ENCODE measurements around the gene LRP1B.

LRP1B gene

DNA sequence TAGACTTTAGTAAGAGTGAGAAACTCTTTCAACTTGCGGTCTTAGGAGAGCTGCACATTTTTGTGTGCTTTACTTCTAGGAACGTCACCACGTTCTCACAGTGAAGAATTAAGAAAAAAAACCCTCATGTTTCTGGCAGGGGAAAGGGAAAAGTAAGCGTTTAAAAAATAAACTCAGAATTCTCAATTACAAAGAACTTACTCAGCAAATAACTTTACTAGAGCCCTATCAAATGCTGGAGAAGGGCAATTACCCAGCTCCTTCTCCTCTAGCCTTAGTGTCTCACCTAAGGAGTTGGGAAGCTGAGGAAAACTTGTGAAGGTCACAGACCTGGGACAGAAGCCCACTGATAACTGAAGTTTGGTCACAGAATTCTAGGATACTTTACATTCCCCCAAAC lies 1500.3 kb downstream of the LRP1B start:
- DNase-seq = no peak

- no peak for DNase-seq
These were observed 1502.9 kb downstream of the LRP1B start for GRCh38 chr2:140627885-140628284.

DNA sequence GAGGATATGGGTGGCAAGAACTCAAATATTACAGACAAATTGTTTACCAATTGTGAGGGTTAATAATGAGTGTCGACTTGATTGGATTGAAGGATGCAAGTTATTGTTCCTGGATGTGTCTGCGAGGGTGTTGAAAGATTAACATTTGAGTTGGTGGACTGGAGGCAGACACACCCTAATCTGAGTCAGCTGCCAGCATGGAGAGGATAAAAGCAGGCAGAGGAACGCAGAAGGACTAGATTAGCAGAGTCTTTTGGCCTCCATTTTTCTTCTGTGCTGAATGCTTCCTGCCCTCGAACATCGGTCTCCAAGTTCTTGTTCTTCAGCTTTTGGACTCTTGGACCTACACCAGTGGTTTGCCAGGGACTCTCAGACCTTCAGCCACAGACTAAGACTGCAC lies 1503.7 kb downstream of the LRP1B start:
- no peak for DNase-seq

DNA sequence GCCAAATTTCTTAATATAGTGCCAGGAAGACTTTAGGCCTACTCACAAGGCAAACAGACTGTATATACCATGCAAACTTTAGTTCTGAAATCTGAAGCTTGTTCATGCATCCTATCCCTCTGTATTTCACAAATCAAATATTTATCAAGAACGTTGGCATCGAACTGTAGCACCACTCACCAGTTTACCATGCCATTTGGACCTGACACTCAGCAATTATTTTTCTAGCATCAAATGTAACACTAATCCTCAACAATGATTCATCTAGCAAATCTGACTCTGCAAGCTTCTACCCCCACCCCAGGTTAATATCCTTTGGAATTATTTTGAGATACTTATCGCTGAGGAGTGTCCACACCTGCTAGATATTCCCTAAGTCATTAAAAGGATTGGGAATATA lies 1506.6 kb downstream of the LRP1B start:
- no peak for DNase-seq

DNA sequence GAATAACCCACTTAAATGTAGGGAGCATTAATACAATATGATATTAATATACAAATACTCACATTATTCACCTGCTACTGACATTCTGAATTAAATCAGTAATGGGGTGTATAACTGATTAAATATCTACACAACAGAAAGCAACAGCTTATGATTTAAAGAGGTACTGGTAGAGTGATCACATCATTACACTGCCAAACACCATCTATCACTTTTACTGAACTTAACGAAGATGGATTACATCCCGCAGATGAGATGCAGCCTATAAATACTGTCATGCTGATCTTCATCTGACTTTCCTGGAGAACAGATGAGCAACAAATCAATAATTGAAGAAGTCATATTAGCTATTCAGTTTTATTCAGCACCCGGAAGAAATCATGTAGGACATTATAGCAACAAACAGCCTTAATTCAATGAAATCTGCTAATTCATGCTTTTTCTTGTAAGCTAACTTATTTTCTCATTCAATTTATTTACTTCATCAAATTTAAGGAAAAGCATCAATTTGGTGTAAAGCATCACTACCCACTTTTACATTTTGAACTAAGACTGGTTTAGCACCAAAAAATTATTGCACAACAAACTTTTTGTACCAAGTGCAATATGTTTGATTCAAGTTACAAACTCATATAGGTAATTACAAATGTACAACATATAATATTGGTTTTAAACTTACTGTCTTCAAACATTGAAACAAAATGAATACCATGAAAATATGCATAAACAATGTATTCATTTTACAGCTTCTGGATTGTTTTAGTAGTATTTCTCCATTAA lies 1509.0 kb downstream of the LRP1B start:
- DNase-seq = no peak

GRCh38 chr2:140604788-140605187 lies 1526.0 kb downstream of the LRP1B start:
- no peak for DNase-seq

- DNase-seq = no peak
These were observed 1526.7 kb downstream of the LRP1B start for GRCh38 chr2:140604096-140604495.

- DNase-seq = no peak
These were observed 1527.4 kb downstream of the LRP1B start for GRCh38 chr2:140603416-140603815.

DNA sequence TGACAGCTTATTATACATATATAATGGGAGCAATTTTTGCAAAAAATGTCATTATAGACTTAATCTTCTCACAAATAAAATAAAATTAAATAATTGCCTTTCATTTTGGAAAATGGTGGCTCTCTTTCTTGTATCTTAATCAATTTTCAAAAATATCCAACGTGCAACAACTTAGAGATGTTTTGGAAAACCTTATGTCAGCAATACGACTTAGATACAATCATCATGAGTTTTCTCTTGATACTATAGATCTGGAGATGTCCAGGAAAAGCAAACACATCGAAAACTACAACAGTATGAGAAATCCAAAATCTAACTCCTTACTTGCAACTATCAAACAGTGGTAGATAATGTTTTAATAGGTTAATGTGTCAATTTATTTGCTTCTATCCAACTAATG lies 1529.0 kb downstream of the LRP1B start:
- no peak for DNase-seq

GRCh38 chr2:140601342-140601741 lies 1529.5 kb downstream of the LRP1B start:
- peak; percentile 67 for DNase-seq

- no peak for DNase-seq
These were observed 1530.7 kb downstream of the LRP1B start for GRCh38 chr2:140600116-140600515.

GRCh38 chr2:140597836-140598235 lies 1533.0 kb downstream of the LRP1B start:
- DNase-seq = no peak

- no peak for DNase-seq
These were observed 1533.6 kb downstream of the LRP1B start for GRCh38 chr2:140597205-140597604.

GRCh38 chr2:140596447-140596846 lies 1534.4 kb downstream of the LRP1B start:
- no peak for DNase-seq

GRCh38 chr2:140595107-140595506 lies 1535.7 kb downstream of the LRP1B start:
- no peak for DNase-seq

- no peak for DNase-seq
These were observed 1537.7 kb downstream of the LRP1B start for GRCh38 chr2:140593132-140593531.

DNA sequence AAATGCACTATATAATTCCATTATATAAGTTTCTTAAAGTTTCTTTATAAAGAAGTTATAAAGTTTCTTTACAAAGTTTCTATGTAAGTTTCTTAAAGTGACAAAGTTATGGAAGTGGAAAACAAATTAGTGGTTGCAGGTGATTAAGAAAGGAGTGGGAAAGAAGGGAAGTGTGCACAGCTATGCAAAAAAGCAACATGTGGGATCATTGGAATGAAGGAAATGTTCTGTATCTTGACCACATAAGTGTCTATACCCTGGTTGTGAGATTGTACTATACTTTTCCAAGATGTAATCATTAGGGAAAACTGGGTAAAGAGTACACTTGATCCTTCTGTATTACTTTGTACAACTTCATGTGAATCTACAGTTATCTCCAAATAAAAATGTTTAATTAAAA lies 1541.1 kb downstream of the LRP1B start:
- no peak for DNase-seq

DNA sequence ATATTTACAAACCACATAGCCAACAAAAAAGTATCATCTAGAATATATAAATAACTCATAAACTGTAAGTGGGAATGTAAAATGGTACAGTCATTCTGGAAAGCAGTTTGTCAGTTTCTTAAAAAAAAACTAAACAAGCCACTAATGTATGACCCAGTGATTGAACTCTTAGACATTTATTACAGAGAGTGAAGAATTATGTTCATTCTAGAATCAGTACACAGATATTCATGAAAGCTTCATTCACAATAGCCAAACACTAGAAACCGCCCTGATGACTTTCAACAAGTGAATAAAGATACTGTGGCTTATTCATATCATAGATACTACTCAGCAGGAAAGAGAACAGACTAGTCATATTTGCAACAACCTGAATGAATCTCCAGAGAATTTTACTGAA lies 1541.5 kb downstream of the LRP1B start:
- DNase-seq = no peak

- DNase-seq = peak; percentile 79
These were observed 1544.4 kb downstream of the LRP1B start for GRCh38 chr2:140586379-140586778.

DNA sequence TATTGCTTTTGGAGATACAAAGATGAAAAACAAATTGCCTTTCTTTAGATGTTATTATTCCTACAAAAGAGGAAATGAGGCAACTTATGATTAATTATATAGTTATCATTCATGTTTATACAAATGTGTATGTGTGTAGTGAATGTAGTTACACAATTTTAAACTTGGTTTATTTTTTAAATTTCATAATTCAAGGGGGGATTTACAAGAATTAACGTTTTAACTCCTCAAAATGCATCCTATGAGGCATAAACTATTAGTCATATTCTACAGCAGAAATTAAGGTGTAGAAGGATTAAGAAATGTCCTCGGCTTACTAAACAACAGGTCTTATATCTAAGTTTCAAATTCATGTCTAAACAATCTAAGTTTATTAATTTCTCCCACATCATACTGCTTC lies 1545.8 kb downstream of the LRP1B start:
- DNase-seq = no peak

DNA sequence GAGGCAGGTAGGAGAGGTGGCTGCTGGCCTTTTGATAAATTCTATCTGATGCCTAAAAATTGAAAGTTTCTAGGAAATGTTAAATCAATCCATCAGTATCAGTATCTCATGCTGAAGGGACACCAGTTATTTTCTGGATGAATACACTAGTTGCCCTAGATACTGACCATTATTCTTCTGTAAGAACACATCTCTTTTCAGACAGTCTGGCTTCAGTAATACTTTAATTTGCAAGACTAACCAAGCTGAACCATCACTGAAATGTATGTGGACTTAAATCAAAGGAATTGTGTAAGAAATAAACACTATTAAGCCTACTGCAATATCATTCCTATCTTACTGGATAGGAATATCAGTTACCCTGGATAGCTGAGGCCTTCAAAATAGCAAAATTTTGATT lies 1546.3 kb downstream of the LRP1B start:
- DNase-seq = no peak

GRCh38 chr2:140580532-140581151 lies 1550.2 kb downstream of the LRP1B start:
- no peak for DNase-seq

GRCh38 chr2:140577453-140577852 lies 1553.4 kb downstream of the LRP1B start:
- DNase-seq = no peak

- DNase-seq = no peak
These were observed 1563.1 kb downstream of the LRP1B start for GRCh38 chr2:140567734-140568133.

- DNase-seq = no peak
These were observed 1565.1 kb downstream of the LRP1B start for GRCh38 chr2:140565756-140566155.
